Aorta (tissue), 5 donors: ENCODE data around the gene TST. TPM values are rescaled to one million over a fixed set of nuclear protein-coding genes. Genes with fewer than 3 reads are reported as not detected.

Source experiments
- ATAC-seq: fragments of 200-7000 bp; cut with Tn5 transposase; one replicate; pipeline ENCODE4 v1.9.1; 2022; ENCODE audit warnings: moderate library complexity; ENCODE audit not compliant: low FRiP score
- DNase-seq, 2 donors: peaks; one replicate each; pipeline ENCODE4 v3.0.0-alpha.2; 2020
- H3K27ac ChIP-seq, 2 donors: one replicate each; pipeline ENCODE4 v1.5.1; 2013; ENCODE audit warnings: low read length in 2 of 2, mild to moderate bottlenecking in 2 of 2, moderate library complexity in 2 of 2, control low read depth in 1 of 2, inconsistent platforms in 1 of 2, low read depth in 1 of 2
- H3K27me3 ChIP-seq, 2 donors: one replicate each; pipeline ENCODE4 v1.6.1; 2013; ENCODE audit warnings: control low read depth in 1 of 2, low read length in 1 of 2, mild to moderate bottlenecking in 1 of 2, moderate library complexity in 1 of 2; ENCODE audit not compliant: insufficient read depth in 2 of 2, control insufficient read depth in 1 of 2
- H3K36me3 ChIP-seq, 2 donors: one replicate each; pipeline ENCODE4 v1.6.1; 2013; ENCODE audit warnings: control low read depth in 1 of 2, low read length in 1 of 2, mild to moderate bottlenecking in 1 of 2; ENCODE audit not compliant: insufficient read depth in 2 of 2, control insufficient read depth in 1 of 2
- H3K4me1 ChIP-seq, 2 donors: one replicate each; pipeline ENCODE4 v1.6.1; 2013; ENCODE audit warnings: low read length in 2 of 2, control low read depth in 1 of 2, mild to moderate bottlenecking in 1 of 2, moderate library complexity in 1 of 2; ENCODE audit not compliant: insufficient read depth in 2 of 2, control insufficient read depth in 1 of 2
- H3K4me3 ChIP-seq, 2 donors: one replicate each; pipeline ENCODE4 v1.5.1; 2013; ENCODE audit warnings: low read length in 2 of 2, control low read depth in 1 of 2, mild to moderate bottlenecking in 1 of 2
- H3K9me3 ChIP-seq: one replicate; pipeline ENCODE4 v1.6.1; 2013; ENCODE audit warnings: mild to moderate bottlenecking, low read length; ENCODE audit not compliant: control insufficient read depth
- WGBS, 2 donors: extraction: QIAGEN DNeasy Blood & Tissue Kit; methylation state at CpG; one replicate each; pipeline ENCODE4 v1.1.7; 2013; 5-methylcytosine and 5-hydroxymethylcytosine counted together
- intact Hi-C, 2 donors: fragments of 100-400 bp; cut with DNase I; formaldehyde crosslinking; loops; one replicate each; pipeline versions ENCODE4 v1.14.2 to v1.15.0; 2022
- polyA plus RNA-seq, 2 donors: library from polyadenylated mRNA; stranded (reverse); fragments of 200-250 nt; gene quantifications; one replicate each; pipeline ENCODE4 v1.2.3, GENCODE V29; 2013
- total RNA-seq, 2 donors: library from RNA; stranded (reverse); fragmentation: NEBNext Ultra II Directional; extraction: Animal tissue kit (Norgen Biotek cat#: 25700); gene quantifications; one replicate each; pipeline ENCODE4 v1.2.1, GENCODE V29; 2021
- donor health status: healthy with polysubstance abuse.
- donor health status: Bipolar disorder and iron deficiency.
- donor health status: DM: no; HTN: no; CAD: no.
- donor health status: DM: no; HTN: no; CAD: no.
- donor health status: DM: yes; HTN: yes; CAD: no.

The TST gene
- total and polyA plus RNA-seq, 4 donors: 9.7 to 61.7 (median 18.4) TPM

DNA sequence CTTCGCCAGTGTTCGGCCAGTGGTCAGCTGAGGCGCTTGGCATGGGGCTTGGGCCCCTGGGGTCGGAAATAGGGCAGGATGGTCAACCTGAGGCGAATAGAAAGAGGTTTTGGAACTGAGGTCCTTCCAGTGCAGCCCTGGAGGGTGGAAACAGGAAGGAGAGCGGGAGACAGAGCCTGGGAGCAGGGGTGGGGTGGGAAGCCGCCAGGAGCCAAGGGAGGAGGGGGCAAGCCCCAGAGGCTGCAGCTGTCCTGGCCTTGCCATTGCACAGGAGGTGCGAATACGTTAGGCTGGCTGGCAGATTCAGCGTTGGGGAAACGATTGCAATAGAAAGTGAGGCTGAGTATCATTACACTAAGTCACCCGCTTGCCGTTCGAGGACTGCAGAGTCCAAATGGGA lies 18.4 kb upstream of the TST start:
- ATAC-seq: no peak
- DNase-seq: no peak
- no peaks in the 10 kb centered on the region for H3K27me3 ChIP-seq
- H3K9me3 ChIP-seq: no peaks in the 10 kb centered on the region
- H3K4me1 ChIP-seq: no peaks in the 10 kb centered on the region
- no peak overlapping the region for H3K27ac ChIP-seq
- H3K4me3 ChIP-seq: no peak overlapping the region
- 48 to 57% methylated on average over 14 of the region's 14 CpGs for WGBS, 2 donors
- intact Hi-C loops: no loop called here
- no peaks in the 10 kb centered on the region for H3K36me3 ChIP-seq

DNA sequence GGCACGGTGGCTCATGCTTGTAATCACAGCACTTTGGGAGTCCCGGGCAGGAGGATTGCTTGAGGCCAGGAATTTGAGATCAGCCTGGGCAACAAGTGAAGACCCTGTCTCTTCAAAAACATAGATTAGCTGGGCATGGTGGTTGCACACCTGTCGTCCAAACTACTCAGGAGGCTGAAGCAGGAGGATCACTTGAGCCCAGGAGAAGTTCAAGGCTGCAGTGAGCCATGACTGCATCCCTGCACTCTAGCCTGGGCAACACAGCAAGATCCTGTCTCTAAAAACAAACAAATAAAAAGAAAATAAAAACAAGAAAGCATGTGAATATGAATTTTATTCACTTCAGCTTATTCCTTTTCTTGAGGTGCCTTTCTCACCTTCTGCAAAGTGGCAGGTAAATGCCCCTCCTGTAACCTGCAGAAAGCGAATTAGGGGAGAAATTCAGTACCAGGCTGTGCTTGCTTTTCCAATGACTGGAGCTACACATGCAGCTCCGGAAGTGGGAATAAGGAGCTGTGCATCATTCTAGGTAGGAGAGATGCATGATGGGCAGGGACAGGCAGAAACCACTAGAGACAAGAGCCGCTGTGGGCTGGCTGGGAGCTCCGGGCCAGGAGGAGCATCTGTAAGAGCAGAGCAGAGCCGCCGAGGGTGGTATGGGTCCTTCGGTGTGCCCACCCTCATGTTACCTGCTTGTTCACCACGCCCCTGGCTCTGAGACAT lies 17.6 kb upstream of the TST start:
- no peak overlapping the region for H3K4me3 ChIP-seq
- H3K27ac ChIP-seq: no peak overlapping the region
- intact Hi-C loops: no loop called here
- H3K9me3 ChIP-seq: no peaks in the 10 kb centered on the region
- no peaks in the 10 kb centered on the region for H3K27me3 ChIP-seq
- 76 to 82% methylated on average over 11 of the region's 11 CpGs for WGBS, 2 donors
- no peaks in the 10 kb centered on the region for H3K4me1 ChIP-seq
- ATAC-seq (no peak), DNase-seq (no peak)
- H3K36me3 ChIP-seq: no peaks in the 10 kb centered on the region

DNA sequence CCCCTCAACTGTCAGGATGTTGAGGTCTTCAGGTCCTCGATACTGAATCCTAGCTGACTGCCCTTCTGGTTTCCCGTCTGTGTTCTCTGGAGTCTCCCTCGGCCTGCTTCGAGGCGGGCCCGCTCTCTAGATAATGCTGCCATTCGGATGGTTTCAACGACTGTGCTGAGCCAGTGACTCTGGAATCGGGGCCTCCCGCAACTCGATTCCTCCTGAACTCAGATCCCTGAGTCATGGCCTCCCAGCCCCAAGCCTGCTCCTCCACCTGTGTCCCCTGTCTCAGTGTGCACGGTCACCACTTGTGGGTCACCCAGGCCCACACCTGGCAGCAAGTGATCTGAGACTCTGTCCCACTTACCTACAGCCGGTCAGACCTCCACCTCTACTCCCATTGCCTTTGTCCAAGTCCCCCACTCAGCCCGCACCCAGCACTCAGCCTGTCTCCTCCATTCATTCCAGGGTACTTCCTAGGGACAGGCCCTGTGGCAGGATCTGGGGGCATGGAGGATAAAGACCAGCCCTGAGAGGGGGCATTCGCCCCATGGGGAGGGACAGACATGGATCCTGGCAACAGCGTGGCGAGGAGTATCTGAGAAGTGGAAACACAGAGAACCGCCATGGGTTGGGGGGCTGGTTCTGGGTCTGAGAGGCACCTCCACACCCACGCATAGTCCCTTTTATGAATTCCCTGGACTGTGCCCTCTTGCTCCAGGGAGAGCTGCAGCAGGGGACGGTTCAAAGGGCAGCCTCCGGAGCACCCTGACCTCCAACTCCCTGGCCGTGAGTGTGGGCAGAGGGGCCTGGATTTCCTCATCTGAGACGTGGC lies 14.6 kb upstream of the TST start:
- Histone ChIP-seq H3K9me3 (no peaks in the 10 kb centered on the region), H3K36me3 (no peaks in the 10 kb centered on the region), H3K27ac (no peak overlapping the region), H3K4me3 (no peak overlapping the region), H3K27me3 (no peaks in the 10 kb centered on the region), H3K4me1 (no peaks in the 10 kb centered on the region)
- ATAC-seq (no peak), DNase-seq (no peak)
- intact Hi-C loops: no loop called here
- WGBS, 2 donors: 87 to 92% methylated on average over 23 of the region's 23 CpGs

- Histone ChIP-seq H3K27me3 (no peaks in the 10 kb centered on the region), H3K9me3 (no peaks in the 10 kb centered on the region), H3K4me1 (no peaks in the 10 kb centered on the region), H3K27ac (no peak overlapping the region), H3K4me3 (no peak overlapping the region), H3K36me3 (no peaks in the 10 kb centered on the region)
- ATAC-seq: no peak
- 63% methylated on average over 18 of the region's 18 CpGs for WGBS, 2 donors
- intact Hi-C loops: no loop called here
- no peak for DNase-seq
Measured at GRCh38 chr22:37032535-37033460, 13.6 kb upstream of the TST start.

GRCh38 chr22:37032134-37032534 lies 12.9 kb upstream of the TST start:
- H3K9me3 ChIP-seq: no peaks in the 10 kb centered on the region
- H3K36me3 ChIP-seq: peaks cover 0 to 4% of the 10 kb centered on the region in 2 donors
- no peaks in the 10 kb centered on the region for H3K4me1 ChIP-seq
- no peak for DNase-seq
- WGBS, 2 donors: 59 to 65% methylated on average over 2 of the region's 2 CpGs
- H3K27me3 ChIP-seq: no peaks in the 10 kb centered on the region
- ATAC-seq: no peak
- no peak overlapping the region for H3K4me3 ChIP-seq
- H3K27ac ChIP-seq: no peak overlapping the region
- intact Hi-C loops: no loop called here

DNA sequence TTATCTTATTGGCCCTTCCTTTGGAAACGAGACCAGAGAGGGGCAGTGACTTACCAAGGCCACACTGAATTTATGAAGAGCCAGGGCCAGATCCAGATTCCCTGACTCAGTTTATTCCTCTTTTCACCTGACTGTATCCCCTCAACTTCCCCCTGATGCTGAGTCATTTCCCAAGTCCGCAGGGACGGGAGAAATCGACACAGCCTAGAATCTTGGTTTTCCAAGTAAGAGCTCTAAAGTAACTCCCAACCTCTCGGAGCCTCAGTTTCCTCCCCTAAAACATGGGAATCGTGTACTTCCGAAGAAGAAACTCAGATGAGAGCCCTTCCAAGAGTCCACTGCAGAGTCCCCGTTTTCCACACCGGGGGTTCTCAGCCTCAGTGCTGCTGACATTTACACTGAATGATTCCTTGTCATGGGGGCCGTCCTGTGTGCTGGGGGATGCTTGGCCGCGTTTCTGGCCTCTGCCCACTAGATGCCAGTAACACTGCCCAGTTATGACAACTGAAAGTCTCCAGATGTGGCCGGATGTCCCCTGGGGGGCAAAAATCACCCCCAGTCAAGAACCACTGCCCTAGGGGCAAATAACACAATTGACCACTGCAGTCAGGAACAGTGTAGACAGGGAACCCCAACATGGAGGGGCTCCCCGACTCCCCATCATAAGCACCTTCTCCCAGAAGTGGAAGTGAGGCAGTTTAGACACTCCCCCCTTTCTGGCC lies 11.5 kb upstream of the TST start:
- WGBS, 2 donors: 64 to 67% methylated on average over 14 of the region's 14 CpGs
- Histone ChIP-seq H3K27me3 (no peaks in the 10 kb centered on the region), H3K36me3 (peaks cover 0 to 4% of the 10 kb centered on the region in 2 donors), H3K4me3 (no peak overlapping the region), H3K4me1 (no peaks in the 10 kb centered on the region), H3K9me3 (no peaks in the 10 kb centered on the region), H3K27ac (no peak overlapping the region)
- DNase-seq (peak in 1 of 2 donors; percentile 17), ATAC-seq (no peak)
- intact Hi-C loops: no loop called here

GRCh38 chr22:37028692-37029674 lies 9.7 kb upstream of the TST start:
- WGBS, 2 donors: 88 to 89% methylated on average over 22 of the region's 22 CpGs

More at GRCh38 chr22:37028692-37029674, 9.7 kb upstream of the TST start:
- H3K9me3 ChIP-seq: no peaks in the 10 kb centered on the region
- DNase-seq (peak in 1 of 2 donors; percentile 25), ATAC-seq (no peak)
- H3K36me3 ChIP-seq: peaks cover 0 to 4% of the 10 kb centered on the region in 2 donors
- no peak overlapping the region for H3K27ac ChIP-seq
- H3K4me1 ChIP-seq: no peaks in the 10 kb centered on the region
- intact Hi-C loops: no loop called here
- H3K27me3 ChIP-seq: no peaks in the 10 kb centered on the region
- no peak overlapping the region for H3K4me3 ChIP-seq
